Measurements from ENCODE around the gene FAM53A.

GRCh38 chr4:1683261-1683735 lies 815 bp downstream of the FAM53A start:
- TF ChIP-seq POLR2A (IDR thresholded peaks at IDR 0.05; ENCODE audit: low read length) (no peak), GATA1 (IDR thresholded peaks at IDR 0.05; ENCODE audit: low read depth, low read length) (no peak)

Data from erythroblast (primary cell).